Measurements from ENCODE around the gene CIDEA.
"Not testable (repeated sequence)": the region's sequence is repeated elsewhere in the genome, so short reads cannot be mapped to it uniquely, and the experiment has no call there.

DNA sequence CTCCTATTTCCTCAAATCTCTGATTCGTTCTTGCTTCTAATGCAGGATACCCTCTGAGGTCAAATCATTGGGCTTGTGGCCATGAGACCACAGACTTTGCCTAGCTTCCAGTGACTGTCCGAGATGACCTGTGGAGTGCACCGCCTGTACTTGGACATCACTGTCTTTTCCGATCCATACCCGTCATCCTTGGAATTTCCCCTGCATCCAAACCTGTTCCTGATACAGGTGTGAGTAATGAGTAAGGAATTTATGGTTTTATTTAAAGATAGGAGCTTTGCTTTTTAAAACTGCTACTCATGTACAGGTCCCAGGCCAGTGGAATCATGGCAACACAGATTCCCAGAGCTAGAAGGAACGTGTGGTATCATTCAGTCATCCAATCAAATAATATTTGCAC, 35.6 kb upstream of the CIDEA start:
- TF ChIP-seq, protein P1, sequence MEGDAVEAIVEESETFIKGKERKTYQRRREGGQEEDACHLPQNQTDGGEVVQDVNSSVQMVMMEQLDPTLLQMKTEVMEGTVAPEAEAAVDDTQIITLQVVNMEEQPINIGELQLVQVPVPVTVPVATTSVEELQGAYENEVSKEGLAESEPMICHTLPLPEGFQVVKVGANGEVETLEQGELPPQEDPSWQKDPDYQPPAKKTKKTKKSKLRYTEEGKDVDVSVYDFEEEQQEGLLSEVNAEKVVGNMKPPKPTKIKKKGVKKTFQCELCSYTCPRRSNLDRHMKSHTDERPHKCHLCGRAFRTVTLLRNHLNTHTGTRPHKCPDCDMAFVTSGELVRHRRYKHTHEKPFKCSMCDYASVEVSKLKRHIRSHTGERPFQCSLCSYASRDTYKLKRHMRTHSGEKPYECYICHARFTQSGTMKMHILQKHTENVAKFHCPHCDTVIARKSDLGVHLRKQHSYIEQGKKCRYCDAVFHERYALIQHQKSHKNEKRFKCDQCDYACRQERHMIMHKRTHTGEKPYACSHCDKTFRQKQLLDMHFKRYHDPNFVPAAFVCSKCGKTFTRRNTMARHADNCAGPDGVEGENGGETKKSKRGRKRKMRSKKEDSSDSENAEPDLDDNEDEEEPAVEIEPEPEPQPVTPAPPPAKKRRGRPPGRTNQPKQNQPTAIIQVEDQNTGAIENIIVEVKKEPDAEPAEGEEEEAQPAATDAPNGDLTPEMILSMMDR (IDR thresholded peaks at IDR 0.05), result not testable (repeated sequence)
- TF ChIP-seq POLR2A (IDR thresholded peaks at IDR 0.05), result not testable (repeated sequence)

Measured in breast epithelium (tissue), 3 donors.